T-cell (primary cell): ENCODE measurements around the gene FBXO38. TPM values are rescaled to one million over a fixed set of nuclear protein-coding genes. Genes with fewer than 3 reads are reported as not detected.

ENCODE experiments used
- ATAC-seq, 4 experiments: fragments of 200-7000 bp in 3 of 4; fragments of 150-1000 bp in 1 of 4; cut with Tn5 transposase; replicated peaks in 1 of 4; 1 replicate in 3 of 4; 2 replicates in 1 of 4; pipeline ENCODE4 v1.10.0; 2021; ENCODE audit warnings: moderate library complexity in 3 of 4, mild to moderate bottlenecking in 2 of 4, moderate number of reproducible peaks in 1 of 4
- CTCF ChIA-PET, 2 donors: fragments of 300-600 bp; sonication (Branson Sonifier 250); formaldehyde crosslinking; loops; one replicate each; lab custom pipeline; 2022; ENCODE audit warnings: antibody characterized with exemption in 2 of 2; lab: Charles Lee
- POLR2A ChIA-PET, 2 donors: fragments of 300-600 bp; sonication (Branson Sonifier 250); formaldehyde crosslinking; loops; one replicate each; lab custom pipeline; 2022; ENCODE audit warnings: antibody characterized with exemption in 2 of 2; lab: Charles Lee
- DNase-seq, 35 experiments: peaks; one replicate each; pipeline versions ENCODE4 v3.0.0 to v3.0.0-alpha.2; 2013 to 2023
- H3K27ac ChIP-seq: one replicate; pipeline ENCODE4 v1.5.1; 2013; ENCODE audit warnings: low read length
- H3K27me3 ChIP-seq, 2 experiments: replicated peaks in 1 of 2; 1 replicate in 1 of 2; 2 replicates in 1 of 2; pipeline versions ENCODE4 v1.6.1 to v1.7.0; 2013; ENCODE audit warnings: low read length in 1 of 2, mixed read lengths in 1 of 2; ENCODE audit not compliant: control insufficient read depth in 2 of 2, insufficient read depth in 2 of 2; ENCODE audit errors: extremely low read depth in 1 of 2
- H3K36me3 ChIP-seq, 2 donors: 1 replicate in 1 of 2; 2 replicates in 1 of 2; pipeline versions ENCODE4 v1.6.1 to v1.7.0; 2013; ENCODE audit warnings: low read length in 1 of 2; ENCODE audit not compliant: control insufficient read depth in 2 of 2, insufficient read depth in 1 of 2; ENCODE audit errors: extremely low read depth in 1 of 2
- H3K4me1 ChIP-seq, 2 experiments: 1 replicate in 1 of 2; 2 replicates in 1 of 2; pipeline versions ENCODE4 v1.6.1 to v1.7.0; 2013; ENCODE audit warnings: low read length in 2 of 2, mixed read lengths in 1 of 2; ENCODE audit not compliant: insufficient read depth in 2 of 2, control insufficient read depth in 1 of 2; ENCODE audit errors: extremely low read depth in 1 of 2
- H3K4me3 ChIP-seq, 2 donors: 1 replicate in 1 of 2; 2 replicates in 1 of 2; pipeline versions ENCODE4 v1.5.1 to v1.7.0; 2013; ENCODE audit warnings: mild to moderate bottlenecking in 2 of 2, low read length in 1 of 2, moderate library complexity in 1 of 2; ENCODE audit not compliant: control insufficient read depth in 1 of 2; ENCODE audit errors: extremely low read depth in 1 of 2
- H3K9me3 ChIP-seq: 2 replicates; pipeline ENCODE4 v1.7.0; 2013
- H3K27ac Mint-ChIP-seq, 2 donors: one replicate each; pipeline ENCODE4 v1.8.0; 2020 to 2021; ENCODE audit warnings: mild to moderate bottlenecking in 2 of 2, mixed read lengths in 2 of 2
- H3K27me3 Mint-ChIP-seq, 2 donors: one replicate each; pipeline ENCODE4 v1.8.0; 2021 to 2022; ENCODE audit warnings: mixed read lengths in 2 of 2
- H3K36me3 Mint-ChIP-seq: one replicate; pipeline ENCODE4 v1.8.0; 2021; ENCODE audit warnings: mixed read lengths
- H3K4me1 Mint-ChIP-seq, 3 donors: one replicate each; pipeline ENCODE4 v1.8.0; 2020 to 2022; ENCODE audit warnings: mixed read lengths in 3 of 3, mild to moderate bottlenecking in 1 of 3
- H3K4me3 Mint-ChIP-seq, 3 donors: one replicate each; pipeline ENCODE4 v1.8.0; 2020 to 2022; ENCODE audit warnings: mild to moderate bottlenecking in 3 of 3, mixed read lengths in 3 of 3, moderate library complexity in 3 of 3
- H3K9me3 Mint-ChIP-seq, 3 donors: one replicate each; pipeline ENCODE4 v1.8.0; 2020 to 2022; ENCODE audit warnings: mixed read lengths in 3 of 3
- WGBS: methylation state at CpG from one replicate; pipeline ENCODE4 v1.1.5; 2013; ENCODE audit warnings: missing lambda C conversion rate; ENCODE audit not compliant: insufficient coverage; 5-methylcytosine and 5-hydroxymethylcytosine counted together
- total RNA-seq, 35 experiments: library from RNA in 6 of 35; stranded (reverse) in 6 of 35; fragments of 120-200 nt in 1 of 35; gene quantifications; one replicate each; pipeline versions ENCODE4 v1.2.1 to v1.2.4 and lab custom pipeline; 2013 to 2026

FBXO38 gene
- total RNA-seq, 5 donors from 2014 or later (not counting 1 experiment from before 2014, with no cell fraction given): 61.0 to 70.8 (median 66.2) TPM

- H3K27me3 Mint-ChIP-seq: no peaks in the 10 kb centered on the region
- Histone ChIP-seq H3K4me3 (no peak overlapping the region), H3K27me3 (no peaks in the 10 kb centered on the region), H3K36me3 (peaks cover 0 to 84% of the 10 kb centered on the region in 2 donors), H3K9me3 (no peaks in the 10 kb centered on the region), H3K27ac (no peak overlapping the region), H3K4me1 (no peaks in the 10 kb centered on the region)
- DNase-seq (no peak), ATAC-seq (no peak)
- CTCF ChIA-PET: no interaction called here
- POLR2A ChIA-PET: no interaction called here
- H3K27ac Mint-ChIP-seq: peak overlapping the region; percentile 53 to 74
- H3K36me3 Mint-ChIP-seq: peaks cover 59% of the 10 kb centered on the region
- H3K4me3 Mint-ChIP-seq: no peak overlapping the region
- no peaks in the 10 kb centered on the region for H3K9me3 Mint-ChIP-seq
- 17% methylated on average over 1 of the region's 6 CpGs for WGBS
- peaks cover 0 to 4% (median 0%) of the 10 kb centered on the region in 3 donors for H3K4me1 Mint-ChIP-seq
These were observed 53.5 kb downstream of the FBXO38 start for GRCh38 chr5:148437249-148437648.

GRCh38 chr5:148438933-148439332 is 55.2 kb downstream of the FBXO38 start:
- DNase-seq: no peak
- no peak for ATAC-seq
- Histone ChIP-seq H3K4me3 (no peak overlapping the region), H3K9me3 (no peaks in the 10 kb centered on the region), H3K4me1 (no peaks in the 10 kb centered on the region), H3K36me3 (peaks cover 0 to 73% of the 10 kb centered on the region in 2 donors), H3K27ac (no peak overlapping the region), H3K27me3 (no peaks in the 10 kb centered on the region)
- no peaks in the 10 kb centered on the region for H3K9me3 Mint-ChIP-seq
- ChIA-PET CTCF (interaction anchor here in 1 of 2 donors (1.6 kb wide), 1 partner anchor 59 kb away, joined by 3 read pairs; no protein-coding TSS in a partner anchor), POLR2A (no interaction called here)
- no peaks in the 10 kb centered on the region for H3K27me3 Mint-ChIP-seq
- no peak overlapping the region for H3K27ac Mint-ChIP-seq
- WGBS: no CpG with 5 or more reads among the region's 2 CpGs
- H3K4me1 Mint-ChIP-seq: peaks cover 0 to 4% (median 3%) of the 10 kb centered on the region in 3 donors
- H3K4me3 Mint-ChIP-seq: no peak overlapping the region
- peaks cover 47% of the 10 kb centered on the region for H3K36me3 Mint-ChIP-seq

DNA sequence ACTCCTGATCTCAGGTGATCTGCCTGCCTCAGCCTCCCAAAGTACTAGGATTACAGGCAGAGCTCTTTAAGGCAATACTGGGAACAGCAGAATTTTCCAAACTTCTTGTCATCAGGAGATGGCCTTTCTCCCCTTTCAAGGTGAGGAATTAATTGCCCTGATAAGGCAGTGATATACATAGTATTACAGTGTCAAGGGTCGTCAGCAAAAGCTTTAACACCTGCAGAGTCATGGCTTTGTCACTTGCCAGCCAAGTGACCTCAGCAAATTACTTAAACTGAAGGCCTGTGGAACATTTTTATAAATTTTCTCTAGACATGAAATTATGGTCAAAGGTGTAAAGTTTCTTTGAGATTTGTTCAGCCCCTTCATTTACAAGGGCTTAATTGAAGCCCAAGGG is 59.5 kb downstream of the FBXO38 start:
- Mint-ChIP-seq H3K4me1 (peaks cover 0 to 5% (median 0%) of the 10 kb centered on the region in 3 donors), H3K27ac (no peak overlapping the region), H3K4me3 (no peak overlapping the region), H3K27me3 (no peaks in the 10 kb centered on the region), H3K36me3 (peaks cover 27% of the 10 kb centered on the region), H3K9me3 (no peaks in the 10 kb centered on the region)
- Histone ChIP-seq H3K9me3 (no peaks in the 10 kb centered on the region), H3K27ac (no peak overlapping the region), H3K4me1 (no peaks in the 10 kb centered on the region), H3K27me3 (no peaks in the 10 kb centered on the region), H3K4me3 (no peak overlapping the region), H3K36me3 (peaks cover 0 to 44% of the 10 kb centered on the region in 2 donors)
- WGBS: no CpG with 5 or more reads among the region's 1 CpG
- ChIA-PET CTCF (interaction anchor here (0.7 to 7.1 kb wide), 9 partner anchors 10 to 592 kb away, joined by 3 to 90 read pairs (median 4); partner anchors contain the start of gene ADRB2 (in 1 of the 2)), POLR2A (no interaction called here)
- ATAC-seq: no peak
- no peak for DNase-seq

- ATAC-seq (peak; percentile 62 to 71 (median 70)), DNase-seq (peak in 26 of 35 experiments; percentile 2 to 70 (median 23))
- ChIA-PET CTCF (interaction anchor here (0.7 to 7.1 kb wide), 7 partner anchors 11 to 671 kb away, joined by 3 to 90 read pairs (median 3); partner anchors contain the start of gene ADRB2 (in 1 of the 2)), POLR2A (no interaction called here)
- Histone ChIP-seq H3K4me3 (no peak overlapping the region), H3K27me3 (no peaks in the 10 kb centered on the region), H3K36me3 (peaks cover 0 to 37% of the 10 kb centered on the region in 2 donors), H3K4me1 (no peaks in the 10 kb centered on the region), H3K9me3 (no peaks in the 10 kb centered on the region), H3K27ac (no peak overlapping the region)
- H3K9me3 Mint-ChIP-seq: no peaks in the 10 kb centered on the region
- H3K36me3 Mint-ChIP-seq: peaks cover 23% of the 10 kb centered on the region
- H3K27ac Mint-ChIP-seq: peak overlapping the region; percentile 2 to 55
- no peaks in the 10 kb centered on the region for H3K27me3 Mint-ChIP-seq
- H3K4me1 Mint-ChIP-seq: peaks cover 0 to 5% (median 0%) of the 10 kb centered on the region in 3 donors
- H3K4me3 Mint-ChIP-seq: no peak overlapping the region
- WGBS: no CpG with 5 or more reads among the region's 5 CpGs
These were observed 60.2 kb downstream of the FBXO38 start for GRCh38 chr5:148443998-148444397.

DNA sequence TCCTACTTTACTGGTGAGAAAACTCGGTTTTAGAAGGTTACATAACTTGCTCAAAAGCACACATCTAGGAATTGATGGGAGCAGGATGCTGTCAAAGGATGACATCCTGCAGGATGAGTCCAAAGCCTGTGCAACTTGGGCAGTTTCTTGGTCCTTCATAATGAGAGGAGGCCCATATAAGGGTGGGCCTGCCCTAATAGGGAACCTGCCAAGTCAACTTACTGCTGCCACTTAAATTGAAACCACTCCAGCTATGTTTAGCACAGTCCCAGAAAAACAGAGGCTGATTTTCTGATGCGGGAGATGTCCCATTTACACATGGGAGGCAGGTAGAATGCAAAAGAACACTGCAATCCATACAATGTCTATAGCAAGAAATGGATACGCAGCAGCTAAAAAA is 61.8 kb downstream of the FBXO38 start:
- whole genome bisulfite sequencing: no CpG with 5 or more reads among the region's 3 CpGs
- CTCF ChIA-PET: interaction anchor here in 1 of 2 donors (0.9 to 7.1 kb wide), 2 partner anchors 287 to 557 kb away, joined by 3 to 90 read pairs; no protein-coding TSS in a partner anchor
- Mint-ChIP-seq H3K4me3 (no peak overlapping the region), H3K27me3 (no peaks in the 10 kb centered on the region), H3K4me1 (peaks cover 0 to 5% (median 0%) of the 10 kb centered on the region in 3 donors), H3K36me3 (peaks cover 10% of the 10 kb centered on the region), H3K27ac (no peak overlapping the region), H3K9me3 (no peaks in the 10 kb centered on the region)
- H3K4me3 ChIP-seq: no peak overlapping the region
- H3K36me3 ChIP-seq: peaks cover 0 to 21% of the 10 kb centered on the region in 2 donors
- ATAC-seq (no peak), DNase-seq (no peak)
- H3K9me3 ChIP-seq: no peaks in the 10 kb centered on the region
- no peaks in the 10 kb centered on the region for H3K27me3 ChIP-seq
- H3K27ac ChIP-seq: no peak overlapping the region
- POLR2A ChIA-PET: no interaction called here
- H3K4me1 ChIP-seq: no peaks in the 10 kb centered on the region

DNA sequence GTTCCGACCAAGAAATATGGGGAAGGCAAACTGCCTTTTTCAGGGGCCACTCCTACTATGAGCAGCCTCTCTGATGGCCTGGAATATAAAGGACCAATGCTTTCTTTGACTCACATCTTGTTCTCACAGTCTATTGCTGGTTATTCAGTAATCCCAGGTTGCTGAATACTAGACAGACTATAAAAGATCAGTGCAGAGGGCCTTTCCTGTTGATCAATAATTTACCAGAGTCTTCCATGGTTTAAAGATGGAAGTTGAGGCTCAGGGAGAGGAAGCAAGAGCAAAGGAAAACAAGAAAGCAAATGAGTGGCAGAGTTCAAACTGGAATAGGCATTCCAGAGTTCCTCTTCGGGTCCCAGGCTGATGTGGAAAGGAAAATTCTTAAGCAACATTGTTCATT is 62.9 kb downstream of the FBXO38 start:
- 100% methylated on average over 1 of the region's 2 CpGs for WGBS
- no peak for ATAC-seq
- CTCF ChIA-PET: no interaction called here

More for the DNA sequence above, 62.9 kb downstream of the FBXO38 start:
- Histone ChIP-seq H3K4me1 (no peaks in the 10 kb centered on the region), H3K27ac (no peak overlapping the region), H3K4me3 (no peak overlapping the region), H3K36me3 (peaks cover 0 to 14% of the 10 kb centered on the region in 2 donors), H3K27me3 (no peaks in the 10 kb centered on the region), H3K9me3 (no peaks in the 10 kb centered on the region)
- Mint-ChIP-seq H3K9me3 (no peaks in the 10 kb centered on the region), H3K4me3 (no peak overlapping the region), H3K4me1 (peaks cover 0 to 5% (median 0%) of the 10 kb centered on the region in 3 donors), H3K27me3 (no peaks in the 10 kb centered on the region), H3K36me3 (peaks cover 4% of the 10 kb centered on the region), H3K27ac (no peak overlapping the region)
- DNase-seq: no peak
- POLR2A ChIA-PET: no interaction called here
